HCT116 (cell line): Measurements from ENCODE around the gene STH. TPM values are rescaled to one million over a fixed set of nuclear protein-coding genes. Genes with fewer than 3 reads are reported as not detected.

ENCODE experiments used
- ATAC-seq: fragments of 200-7000 bp; cut with Tn5 transposase; 2 replicates; pipeline ENCODE4 v1.9.1; 2020; ENCODE audit warnings: mild to moderate bottlenecking, moderate library complexity
- BruUV-seq: library from RNA; stranded (reverse); fragments of 400-500 nt; replicated peaks from 2 replicates; lab custom pipeline; 2021; lab: Mats Ljungman, UMichigan
- CTCF ChIA-PET: fragments of 300-600 bp; sonication (Branson Sonifier 250); formaldehyde crosslinking; loops from one replicate; lab custom pipeline; 2021; ENCODE audit warnings: antibody characterized with exemption; lab: Charles Lee
- POLR2A ChIA-PET: fragments of 300-600, 350-600 bp; sonication (Branson Sonifier 250); formaldehyde crosslinking; loops from one replicate; lab custom pipeline; 2021; ENCODE audit warnings: antibody characterized with exemption; lab: Charles Lee
- RAD21 ChIA-PET, 2 experiments: fragments of 300-600 bp; sonication (Branson Sonifier 250); formaldehyde crosslinking; loops; one replicate each; lab custom pipeline; 2023; ENCODE audit warnings: low total read pairs in 2 of 2; ENCODE audit not compliant: uncharacterized antibody in 2 of 2, unreplicated experiment in 2 of 2, low non-redundant PET in 1 of 2; lab: Charles Lee
- DNase-seq: peaks from one replicate; pipeline ENCODE4 v3.0.0-alpha.2; 2010; ENCODE audit warnings: low read depth, low spot score
- H2AFZ ChIP-seq: fragments of 200-600 bp; shearing (Covaris generic), sonication (generic); 2 replicates; pipeline ENCODE4 v1.6.1; 2017; ENCODE audit warnings: low read depth, mixed run types, mixed read lengths, antibody characterized with exemption, low read length; ENCODE audit not compliant: poor library complexity, severe bottlenecking
- H3K27ac ChIP-seq: 2 replicates; pipeline ENCODE4 v1.5.1; 2012; ENCODE audit warnings: low read depth, low read length
- H3K27me3 ChIP-seq: fragments of 200-600 bp; sonication (generic); 2 replicates; pipeline ENCODE4 v1.6.1; 2016; ENCODE audit warnings: mixed run types, low read length, mixed read lengths; ENCODE audit not compliant: insufficient read depth
- H3K36me3 ChIP-seq, 2 experiments: fragments of 200-500 bp in 1 of 2; fragments of 200-600 bp in 1 of 2; sonication (Bioruptor generic) in 1 of 2; sonication (generic) in 1 of 2; 2 replicates each; pipeline versions ENCODE4 v1.5.1 to v1.6.1; 2014 to 2016; ENCODE audit warnings: low read length in 2 of 2, inconsistent platforms in 1 of 2, mixed read lengths in 1 of 2, mixed run types in 1 of 2; ENCODE audit not compliant: insufficient read depth in 2 of 2, control insufficient read depth in 1 of 2
- H3K4me1 ChIP-seq, 2 experiments: fragments of 200-600 bp in 1 of 2; sonication (generic) in 1 of 2; 2 replicates each; pipeline versions ENCODE4 v1.5.1 to v1.6.1; 2012 to 2017; ENCODE audit warnings: low read length in 2 of 2, inconsistent platforms in 1 of 2, mild to moderate bottlenecking in 1 of 2, mixed read lengths in 1 of 2, mixed run types in 1 of 2, moderate library complexity in 1 of 2; ENCODE audit not compliant: insufficient read depth in 2 of 2, control insufficient read depth in 1 of 2
- H3K4me2 ChIP-seq: fragments of 200-600 bp; sonication (generic); 2 replicates; pipeline ENCODE4 v1.6.1; 2017; ENCODE audit warnings: mixed run types, low read length, mixed read lengths
- H3K4me3 ChIP-seq, 2 experiments: fragments of 200-600 bp in 1 of 2; sonication (generic) in 1 of 2; replicated peaks in 1 of 2; 2 replicates each; pipeline ENCODE4 v1.5.1; 2011 to 2016; ENCODE audit warnings: low read length in 2 of 2, control low read depth in 1 of 2, low read depth in 1 of 2, mild to moderate bottlenecking in 1 of 2, mixed read lengths in 1 of 2, mixed run types in 1 of 2
- H3K79me2 ChIP-seq: fragments of 200-600 bp; sonication (generic); 2 replicates; pipeline ENCODE4 v1.6.1; 2017; ENCODE audit warnings: mild to moderate bottlenecking, mixed run types, low read length, moderate library complexity, mixed read lengths; ENCODE audit not compliant: insufficient read depth
- H3K9ac ChIP-seq: fragments of 200-600 bp; sonication (generic); 2 replicates; pipeline ENCODE4 v1.6.1; 2016; ENCODE audit warnings: low read length, mixed read lengths
- H3K9me2 ChIP-seq: fragments of 200-600 bp; sonication (generic), shearing (Covaris generic); 2 replicates; pipeline ENCODE4 v1.6.1; 2017; ENCODE audit warnings: mixed run types, mild to moderate bottlenecking, moderate library complexity; ENCODE audit not compliant: insufficient read depth
- H3K9me3 ChIP-seq, 2 experiments: fragments of 200-500 bp in 1 of 2; fragments of 200-600 bp in 1 of 2; sonication (Bioruptor generic) in 1 of 2; sonication (generic) in 1 of 2; 2 replicates each; pipeline ENCODE4 v1.6.1; 2014 to 2017; ENCODE audit warnings: low read length in 2 of 2, mixed read lengths in 2 of 2, inconsistent platforms in 1 of 2, low read depth in 1 of 2, mild to moderate bottlenecking in 1 of 2, mixed run types in 1 of 2, moderate library complexity in 1 of 2; ENCODE audit not compliant: control insufficient read depth in 1 of 2, insufficient read depth in 1 of 2
- H4K20me1 ChIP-seq: fragments of 200-600 bp; sonication (generic), shearing (Covaris generic); 2 replicates; pipeline ENCODE4 v1.6.1; 2017; ENCODE audit warnings: mixed run types, mild to moderate bottlenecking, moderate library complexity; ENCODE audit not compliant: insufficient read depth
- CBX3 ChIP-seq: IDR thresholded peaks from 2 replicates; pipeline ENCODE4 v1.6.1; 2012; ENCODE audit warnings: low read depth
- ELF1 ChIP-seq: IDR thresholded peaks from 2 replicates; pipeline ENCODE4 v1.6.1; 2012; ENCODE audit warnings: low read depth, borderline replicate concordance
- JUND ChIP-seq: IDR thresholded peaks from 2 replicates; pipeline ENCODE4 v1.6.1; 2012
- POLR2A ChIP-seq: IDR thresholded peaks from 2 replicates; pipeline ENCODE4 v1.7.0; 2011; ENCODE audit warnings: borderline replicate concordance; ENCODE audit not compliant: insufficient read depth, insufficient read length; ENCODE audit errors: extremely low read depth
- SP1 ChIP-seq: IDR thresholded peaks from 2 replicates; pipeline ENCODE4 v1.6.1; 2012; ENCODE audit warnings: low read depth
- YY1 ChIP-seq: IDR thresholded peaks from 2 replicates; pipeline ENCODE4 v1.6.1; 2011; ENCODE audit warnings: low read length, low read depth, moderate library complexity, mild to moderate bottlenecking; ENCODE audit not compliant: insufficient replicate concordance; ENCODE audit errors: extremely low read depth
- ZFX ChIP-seq: fragments of 450-650 bp; IDR thresholded peaks from 2 replicates; pipeline ENCODE4 v1.6.1; 2017
- ZNF274 ChIP-seq: fragments of 200-500 bp; sonication (Bioruptor generic); IDR thresholded peaks from 2 replicates; pipeline ENCODE4 v1.6.1; 2014; ENCODE audit warnings: mild to moderate bottlenecking, low read depth, low read length, inconsistent platforms
- intact Hi-C: fragments of 100-400 bp; cut with micrococcal nuclease; formaldehyde crosslinking; loops from 2 replicates; pipeline ENCODE4 v1.10.0; 2022
- total RNA-seq: library from RNA; stranded (reverse); gene quantifications from one replicate; pipeline ENCODE4 v1.2.1, GENCODE V29; 2021; ENCODE audit not compliant: unreplicated experiment
- TF ChIP-seq, protein P1 (sequence below): IDR thresholded peaks from 2 replicates; pipeline ENCODE4 v1.6.1; 2012
- TF ChIP-seq, protein P2 (sequence below), 3 experiments: fragments of 200-600 bp in 1 of 3; sonication (generic) in 1 of 3; IDR thresholded peaks in 2 of 3; conservative IDR thresholded peaks in 1 of 3; 2 replicates each; pipeline ENCODE4 v1.5.1; 2012 to 2017; ENCODE audit warnings: low read depth in 2 of 3, low read length in 2 of 3, antibody characterized with exemption in 1 of 3, borderline replicate concordance in 1 of 3, control low read depth in 1 of 3, mild to moderate bottlenecking in 1 of 3, mixed read lengths in 1 of 3, mixed run types in 1 of 3, moderate library complexity in 1 of 3; ENCODE audit not compliant: insufficient read depth in 1 of 3
- TF ChIP-seq, protein P3 (sequence below): IDR thresholded peaks from 2 replicates; pipeline ENCODE4 v1.6.1; 2012
- TF ChIP-seq, protein P4 (sequence below): IDR thresholded peaks from 2 replicates; pipeline ENCODE4 v1.6.1; 2012; ENCODE audit warnings: low read depth

STH gene
- total RNA-seq, 1 experiment from 2014 or later: not detected

DNA sequence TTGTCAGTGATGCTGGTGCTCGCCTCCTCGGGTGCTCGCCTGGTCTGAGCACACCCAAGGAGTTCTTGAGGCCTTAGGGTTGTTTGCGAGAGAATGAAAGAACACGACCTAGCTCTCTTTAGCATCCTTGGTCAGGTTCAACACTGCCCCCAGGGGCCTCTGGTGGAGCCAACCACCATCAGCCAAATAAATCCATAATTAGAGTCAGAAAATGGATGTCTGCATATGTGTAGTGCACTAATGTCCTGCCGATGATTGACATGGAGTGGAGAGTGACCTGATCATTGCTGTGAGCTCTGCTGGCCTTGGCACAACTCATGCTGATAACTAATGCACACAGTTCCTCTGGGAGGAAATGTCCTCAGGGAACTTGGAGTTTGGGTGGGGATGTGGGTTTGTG lies 8.2 kb upstream of the STH start:
- DNase-seq (no peak), ATAC-seq (peak; percentile 72)
- no peaks in the 10 kb centered on the region for H3K27me3 ChIP-seq
- H3K9ac ChIP-seq: no peak overlapping the region
- CTCF ChIA-PET: interaction anchor here (0.6 to 1.0 kb wide), 3 partner anchors 11 to 16 kb away, joined by 4 to 5 read pairs (median 4); no protein-coding TSS in a partner anchor
- no peaks in the 10 kb centered on the region for H3K36me3 ChIP-seq
- no peaks in the 10 kb centered on the region for H3K4me1 ChIP-seq
- H3K4me2 ChIP-seq: no peak overlapping the region
- no peaks in the 10 kb centered on the region for H3K79me2 ChIP-seq
- TF ChIP-seq, protein P1, sequence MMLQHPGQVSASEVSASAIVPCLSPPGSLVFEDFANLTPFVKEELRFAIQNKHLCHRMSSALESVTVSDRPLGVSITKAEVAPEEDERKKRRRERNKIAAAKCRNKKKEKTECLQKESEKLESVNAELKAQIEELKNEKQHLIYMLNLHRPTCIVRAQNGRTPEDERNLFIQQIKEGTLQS: no peak
- TF ChIP-seq, protein P2, sequence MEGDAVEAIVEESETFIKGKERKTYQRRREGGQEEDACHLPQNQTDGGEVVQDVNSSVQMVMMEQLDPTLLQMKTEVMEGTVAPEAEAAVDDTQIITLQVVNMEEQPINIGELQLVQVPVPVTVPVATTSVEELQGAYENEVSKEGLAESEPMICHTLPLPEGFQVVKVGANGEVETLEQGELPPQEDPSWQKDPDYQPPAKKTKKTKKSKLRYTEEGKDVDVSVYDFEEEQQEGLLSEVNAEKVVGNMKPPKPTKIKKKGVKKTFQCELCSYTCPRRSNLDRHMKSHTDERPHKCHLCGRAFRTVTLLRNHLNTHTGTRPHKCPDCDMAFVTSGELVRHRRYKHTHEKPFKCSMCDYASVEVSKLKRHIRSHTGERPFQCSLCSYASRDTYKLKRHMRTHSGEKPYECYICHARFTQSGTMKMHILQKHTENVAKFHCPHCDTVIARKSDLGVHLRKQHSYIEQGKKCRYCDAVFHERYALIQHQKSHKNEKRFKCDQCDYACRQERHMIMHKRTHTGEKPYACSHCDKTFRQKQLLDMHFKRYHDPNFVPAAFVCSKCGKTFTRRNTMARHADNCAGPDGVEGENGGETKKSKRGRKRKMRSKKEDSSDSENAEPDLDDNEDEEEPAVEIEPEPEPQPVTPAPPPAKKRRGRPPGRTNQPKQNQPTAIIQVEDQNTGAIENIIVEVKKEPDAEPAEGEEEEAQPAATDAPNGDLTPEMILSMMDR (IDR thresholded peaks at IDR 0.05 in 2 of 3, conservative IDR thresholded peaks at IDR 0.05 in 1 of 3; ENCODE audit: borderline replicate concordance in 1 of 3, insufficient read depth in 1 of 3, low read depth in 2 of 3, low read length in 2 of 3): peak in 2 of 3 experiments; percentile 34 to 37; a peak in 1 of 6 replicates
- no peak for TF ChIP-seq ELF1
- TF ChIP-seq ZFX: no peak
- BruUV-seq: no TSS peak
- no peaks in the 10 kb centered on the region for H3K9me2 ChIP-seq
- no peak overlapping the region for H2AFZ ChIP-seq
- intact Hi-C loops: no loop called here
- RAD21 ChIA-PET: no interaction called here
- H4K20me1 ChIP-seq: no peaks in the 10 kb centered on the region
- no peak overlapping the region for H3K4me3 ChIP-seq
- H3K27ac ChIP-seq: no peak overlapping the region
- H3K9me3 ChIP-seq: no peaks in the 10 kb centered on the region
- POLR2A ChIA-PET: no interaction called here

DNA sequence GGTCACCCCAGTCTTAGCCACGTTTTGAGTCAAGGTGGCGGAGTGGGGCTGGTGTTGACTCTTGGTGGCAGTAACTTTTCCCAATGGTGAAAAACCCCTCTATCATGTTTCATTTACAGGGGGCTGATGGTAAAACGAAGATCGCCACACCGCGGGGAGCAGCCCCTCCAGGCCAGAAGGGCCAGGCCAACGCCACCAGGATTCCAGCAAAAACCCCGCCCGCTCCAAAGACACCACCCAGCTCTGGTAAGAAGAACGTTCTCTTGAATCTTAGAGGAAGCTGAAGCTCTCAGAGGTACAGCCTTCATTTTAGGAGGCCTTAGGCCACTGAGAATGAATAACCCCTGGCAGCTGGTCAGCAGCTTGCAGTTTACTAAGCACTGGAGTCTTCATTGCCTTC lies 7.7 kb upstream of the STH start:
- ChIA-PET RAD21 (no interaction called here), POLR2A (no interaction called here), CTCF (interaction anchor here (1.0 kb wide), 1 partner anchor 10 kb away, joined by 5 read pairs; no protein-coding TSS in a partner anchor)
- Histone ChIP-seq H3K4me1 (no peaks in the 10 kb centered on the region), H3K4me2 (no peak overlapping the region), H4K20me1 (no peaks in the 10 kb centered on the region), H2AFZ (no peak overlapping the region), H3K36me3 (no peaks in the 10 kb centered on the region), H3K9ac (no peak overlapping the region), H3K9me3 (no peaks in the 10 kb centered on the region), H3K4me3 (no peak overlapping the region), H3K27me3 (no peaks in the 10 kb centered on the region), H3K79me2 (no peaks in the 10 kb centered on the region), H3K27ac (no peak overlapping the region), H3K9me2 (no peaks in the 10 kb centered on the region)
- no TSS peak for BruUV-seq
- no peak for ATAC-seq
- no peak for DNase-seq
- intact Hi-C loops: no loop called here
- TF ChIP-seq CBX3 (no peak), YY1 (no peak), ZNF274 (no peak), JUND (no peak), POLR2A (no peak), SP1 (no peak)
- TF ChIP-seq, protein P3, sequence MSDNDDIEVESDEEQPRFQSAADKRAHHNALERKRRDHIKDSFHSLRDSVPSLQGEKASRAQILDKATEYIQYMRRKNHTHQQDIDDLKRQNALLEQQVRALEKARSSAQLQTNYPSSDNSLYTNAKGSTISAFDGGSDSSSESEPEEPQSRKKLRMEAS: no peak
- TF ChIP-seq, protein P1: no peak
- TF ChIP-seq, protein P4, sequence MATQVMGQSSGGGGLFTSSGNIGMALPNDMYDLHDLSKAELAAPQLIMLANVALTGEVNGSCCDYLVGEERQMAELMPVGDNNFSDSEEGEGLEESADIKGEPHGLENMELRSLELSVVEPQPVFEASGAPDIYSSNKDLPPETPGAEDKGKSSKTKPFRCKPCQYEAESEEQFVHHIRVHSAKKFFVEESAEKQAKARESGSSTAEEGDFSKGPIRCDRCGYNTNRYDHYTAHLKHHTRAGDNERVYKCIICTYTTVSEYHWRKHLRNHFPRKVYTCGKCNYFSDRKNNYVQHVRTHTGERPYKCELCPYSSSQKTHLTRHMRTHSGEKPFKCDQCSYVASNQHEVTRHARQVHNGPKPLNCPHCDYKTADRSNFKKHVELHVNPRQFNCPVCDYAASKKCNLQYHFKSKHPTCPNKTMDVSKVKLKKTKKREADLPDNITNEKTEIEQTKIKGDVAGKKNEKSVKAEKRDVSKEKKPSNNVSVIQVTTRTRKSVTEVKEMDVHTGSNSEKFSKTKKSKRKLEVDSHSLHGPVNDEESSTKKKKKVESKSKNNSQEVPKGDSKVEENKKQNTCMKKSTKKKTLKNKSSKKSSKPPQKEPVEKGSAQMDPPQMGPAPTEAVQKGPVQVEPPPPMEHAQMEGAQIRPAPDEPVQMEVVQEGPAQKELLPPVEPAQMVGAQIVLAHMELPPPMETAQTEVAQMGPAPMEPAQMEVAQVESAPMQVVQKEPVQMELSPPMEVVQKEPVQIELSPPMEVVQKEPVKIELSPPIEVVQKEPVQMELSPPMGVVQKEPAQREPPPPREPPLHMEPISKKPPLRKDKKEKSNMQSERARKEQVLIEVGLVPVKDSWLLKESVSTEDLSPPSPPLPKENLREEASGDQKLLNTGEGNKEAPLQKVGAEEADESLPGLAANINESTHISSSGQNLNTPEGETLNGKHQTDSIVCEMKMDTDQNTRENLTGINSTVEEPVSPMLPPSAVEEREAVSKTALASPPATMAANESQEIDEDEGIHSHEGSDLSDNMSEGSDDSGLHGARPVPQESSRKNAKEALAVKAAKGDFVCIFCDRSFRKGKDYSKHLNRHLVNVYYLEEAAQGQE: no peak
